K562 (cell line): ENCODE measurements around the gene SUPT3H. TPM values are rescaled to one million over a fixed set of nuclear protein-coding genes. Genes with fewer than 3 reads are reported as not detected.
A peak's percentile ranks its signal among the peaks of the same experiment; 100 is the strongest.
"Not testable (repeated sequence)": the region's sequence is repeated elsewhere in the genome, so short reads cannot be mapped to it uniquely, and the experiment has no call there.

ENCODE experiments used
- ATAC-seq: fragments of 200-7000 bp; cut with Tn5 transposase; 3 replicates; pipeline ENCODE4 v1.9.1; 2020; ENCODE audit warnings: moderate library complexity
- BruUV-seq: library from RNA; stranded (reverse); fragments of 400-500 nt; replicated peaks from 2 replicates; lab custom pipeline; 2021; lab: Mats Ljungman, UMichigan
- CTCF ChIA-PET: fragments of 300-600 bp; formaldehyde crosslinking; extraction: SDS; loops from one replicate; lab custom pipeline; 2021; ENCODE audit warnings: low intra/inter-chr PET ratio; lab: Yijun Ruan, JAX
- POLR2A ChIA-PET: fragments of 300-600, 350-650 bp; sonication (Branson Sonifier 250); formaldehyde crosslinking; extraction: SDS; loops from one replicate; lab custom pipeline; 2021; ENCODE audit warnings: antibody characterized with exemption, inconsistent platforms; lab: Yijun Ruan, JAX
- DNase-seq, 4 experiments: peaks; one replicate each; pipeline versions ENCODE4 v3.0.0 to v3.0.0-alpha.2; 2011 to 2018; ENCODE audit warnings: low spot score in 3 of 4, mixed read lengths in 3 of 4; ENCODE audit errors: extremely low read depth in 1 of 4
- FAIRE-seq: peaks from 2 replicates; lab custom pipeline; 2011; peaks lifted over from hg19 to GRCh38; lab: Jason Lieb, UNC
- H2AFZ ChIP-seq: 2 replicates; pipeline ENCODE4 v1.6.0; 2011; ENCODE audit warnings: low read depth, low read length, control low read depth, inconsistent platforms
- H3K27ac ChIP-seq: fragments of 200-600 bp; 3 replicates; pipeline ENCODE4 v1.8.0; 2011; ENCODE audit warnings: low read depth, mild to moderate bottlenecking, control low read depth, inconsistent platforms, low read length, moderate library complexity, mixed read lengths; ENCODE audit errors: extremely low read depth
- H3K27me3 ChIP-seq, 2 experiments: fragments of 300-600 bp in 1 of 2; 2 replicates in 1 of 2; 3 replicates in 1 of 2; pipeline versions ENCODE4 v1.6.0 to v1.8.0; 2011; ENCODE audit warnings: inconsistent platforms in 2 of 2, low read length in 2 of 2, mild to moderate bottlenecking in 1 of 2, mixed read lengths in 1 of 2, moderate library complexity in 1 of 2; ENCODE audit not compliant: control insufficient read depth in 2 of 2, insufficient read depth in 2 of 2
- H3K36me3 ChIP-seq: fragments of 300-600 bp; 3 replicates; pipeline ENCODE4 v1.8.0; 2011; ENCODE audit warnings: mild to moderate bottlenecking, low read length, inconsistent platforms; ENCODE audit not compliant: control insufficient read depth, insufficient read depth
- H3K4me1 ChIP-seq, 2 experiments: fragments of 200-600 bp in 1 of 2; replicated peaks in 1 of 2; 2 replicates in 1 of 2; 3 replicates in 1 of 2; pipeline versions ENCODE4 v1.5.1 to v1.8.0; 2011; ENCODE audit warnings: inconsistent platforms in 2 of 2, low read length in 2 of 2, mild to moderate bottlenecking in 1 of 2, mixed read lengths in 1 of 2, moderate library complexity in 1 of 2; ENCODE audit not compliant: control insufficient read depth in 2 of 2, insufficient read depth in 2 of 2
- H3K4me2 ChIP-seq: 2 replicates; pipeline ENCODE4 v1.6.1; 2011; ENCODE audit warnings: low read length, control low read depth, inconsistent platforms, mixed read lengths; ENCODE audit not compliant: insufficient read depth
- H3K4me3 ChIP-seq: fragments of 200-600 bp; sonication (generic), shearing (Covaris generic); 2 replicates; pipeline ENCODE4 v1.5.1; 2016; ENCODE audit warnings: control low read depth, inconsistent platforms
- H3K79me2 ChIP-seq: fragments of 200-600 bp; 3 replicates; pipeline ENCODE4 v1.8.0; 2011; ENCODE audit warnings: low read length, inconsistent platforms; ENCODE audit not compliant: control insufficient read depth, insufficient read depth
- H3K9ac ChIP-seq, 2 experiments: 2 replicates each; pipeline versions ENCODE4 v1.6.0 to v1.6.1; 2011; ENCODE audit warnings: low read depth in 2 of 2, low read length in 2 of 2, control low read depth in 1 of 2, inconsistent platforms in 1 of 2, mild to moderate bottlenecking in 1 of 2, mixed read lengths in 1 of 2; ENCODE audit not compliant: insufficient read depth in 1 of 2
- H3K9me1 ChIP-seq: one replicate; pipeline ENCODE4 v1.6.0; 2011; ENCODE audit warnings: inconsistent platforms, mild to moderate bottlenecking, low read length, moderate library complexity; ENCODE audit not compliant: control insufficient read depth, insufficient read depth
- H3K9me3 ChIP-seq: replicated peaks from 2 replicates; pipeline ENCODE4 v1.5.1; 2011; ENCODE audit warnings: low read depth, low read length, inconsistent platforms; ENCODE audit not compliant: control insufficient read depth, insufficient read depth
- H4K20me1 ChIP-seq: replicated peaks from 2 replicates; pipeline ENCODE4 v1.6.1; 2011; ENCODE audit warnings: low read length, inconsistent platforms, mixed read lengths; ENCODE audit not compliant: control insufficient read depth, insufficient read depth
- DMBX1 ChIP-seq: fragments of 250-450 bp; sonication (Bioruptor Pico); IDR thresholded peaks from 2 replicates; pipeline ENCODE4 v1.8.0; 2022; ENCODE audit warnings: inconsistent platforms, mild to moderate bottlenecking, moderate library complexity, borderline replicate concordance
- FOXA3 ChIP-seq, 2 experiments: fragments of 450-650 bp in 1 of 2; sonication (generic) in 1 of 2; formaldehyde crosslinking; IDR thresholded peaks in 1 of 2; conservative IDR thresholded peaks in 1 of 2; 2 replicates each; pipeline versions ENCODE4 v1.4.0 to v1.8.0; 2020 to 2022; ENCODE audit warnings: mild to moderate bottlenecking in 2 of 2, missing genetic modification reagents in 1 of 2
- HES1 ChIP-seq: fragments of 450-650 bp; IDR thresholded peaks from 2 replicates; pipeline ENCODE4 v1.6.1; 2016; ENCODE audit warnings: low read depth, mild to moderate bottlenecking, moderate library complexity
- HEY1 ChIP-seq: fragments of 250-450 bp; sonication (Bioruptor Pico); IDR thresholded peaks from 2 replicates; pipeline ENCODE4 v1.5.0; 2020; ENCODE audit warnings: mild to moderate bottlenecking, moderate library complexity, borderline replicate concordance
- HMGN3 ChIP-seq: IDR thresholded peaks from 2 replicates; pipeline ENCODE4 v1.6.1; 2011; ENCODE audit warnings: borderline replicate concordance, low read depth, mild to moderate bottlenecking, mixed read lengths, low read length; ENCODE audit not compliant: insufficient read length; ENCODE audit errors: extremely low read depth
- ILF3 ChIP-seq: fragments of 450-650 bp; IDR thresholded peaks from 2 replicates; pipeline ENCODE4 v1.6.1; 2018; ENCODE audit warnings: antibody characterized with exemption, mild to moderate bottlenecking, moderate library complexity, borderline replicate concordance
- MNT ChIP-seq, 2 experiments: fragments of 450-650 bp; conservative IDR thresholded peaks; 2 replicates each; pipeline ENCODE4 v1.6.1; 2017; ENCODE audit warnings: mild to moderate bottlenecking in 2 of 2, moderate library complexity in 2 of 2
- MTA1 ChIP-seq: fragments of 450-650 bp; IDR thresholded peaks from 2 replicates; pipeline ENCODE4 v1.6.1; 2017; ENCODE audit warnings: borderline replicate concordance
- NEUROD1 ChIP-seq: fragments of 150-350 bp; IDR thresholded peaks from 2 replicates; pipeline ENCODE4 v1.6.1; 2014; ENCODE audit warnings: borderline replicate concordance, low read length, low read depth; ENCODE audit not compliant: partially characterized antibody
- SOX6 ChIP-seq: fragments of 450-650 bp; IDR thresholded peaks from 2 replicates; pipeline ENCODE4 v1.6.1; 2014; ENCODE audit warnings: mild to moderate bottlenecking
- TBL1XR1 ChIP-seq, 2 experiments: IDR thresholded peaks; 2 replicates each; pipeline ENCODE4 v1.6.1; 2012; ENCODE audit warnings: improper control_type of control experiment in 2 of 2, low read length in 2 of 2, mild to moderate bottlenecking in 1 of 2
- ZNF592 ChIP-seq: fragments of 450-650 bp; IDR thresholded peaks from 2 replicates; pipeline ENCODE4 v1.6.1; 2017; ENCODE audit warnings: antibody characterized with exemption, mild to moderate bottlenecking
- whole genome bisulfite sequencing: fragments of 100-300 bp; shearing (Covaris generic); methylation state at CpG from one replicate; pipeline ENCODE4 v1.1.6; 2016; ENCODE audit warnings: low coverage, mixed read lengths; ENCODE audit not compliant: insufficient coverage; ENCODE audit errors: missing lambda C conversion rate; 5-methylcytosine and 5-hydroxymethylcytosine counted together
- in situ Hi-C: fragments of 300-500 bp; cut with MboI; formaldehyde crosslinking; loops from 4 replicates; pipeline ENCODE4 v1.15.0; 2018; ENCODE audit warnings: inconsistent platforms, mixed read lengths
- intact Hi-C: fragments of 100-400 bp; cut with micrococcal nuclease; formaldehyde crosslinking; loops from 2 replicates; pipeline ENCODE4 v1.14.2; 2022
- polyA plus RNA-seq, 8 experiments: library from polyadenylated mRNA; depleted of rRNA in 4 of 8; stranded (reverse) in 5 of 8; unstranded in 3 of 8; fragments of >200 nt; fragmentation: Nextera tagmentation in 2 of 8; fragmentation: Illumina TruSeq in 1 of 8; extraction: Ambion mirVana in 2 of 8; extraction: Trizol in 1 of 8; gene quantifications; 2 replicates each; pipeline versions ENCODE4 v1.2.1 to v1.2.3, GENCODE V29; 2011 to 2014; ENCODE audit warnings: inconsistent platforms in 1 of 8, missing spikeins in 1 of 8
- total RNA-seq, 7 experiments: library from RNA; depleted of rRNA in 6 of 7; stranded (reverse); fragments of >200 nt in 6 of 7; fragmentation: Illumina TruSeq in 2 of 7; extraction: Trizol in 2 of 7; gene quantifications; 2 replicates each; pipeline versions ENCODE4 v1.2.1 to v1.2.3, GENCODE V29; 2011 to 2021; ENCODE audit warnings: low replicate concordance in 1 of 7

Gene SUPT3H
- total and polyA plus RNA-seq, 9 of the 15 experiments (the other 6 are each of a cell fraction or from before 2014, with no cell fraction given): 7.2 to 16.3 (median 11.9) TPM

- H3K4me3 ChIP-seq, H3K9ac ChIP-seq, H4K20me1 ChIP-seq, H3K9me1 ChIP-seq, H3K27me3 ChIP-seq, H3K79me2 ChIP-seq, in situ Hi-C loops, POLR2A ChIA-PET, H3K36me3 ChIP-seq, CTCF ChIA-PET, BruUV-seq: not testable (repeated sequence)
- Histone ChIP-seq H3K27ac (peak overlapping the region; percentile 65; the same call in 2 of the 3 replicates), H3K4me1 (peaks cover 2 to 15% of the 10 kb centered on the region in 2 experiments; a peak in 3 of 5 replicates), H2AFZ (peak overlapping the region; percentile 47; the same call in 1 of the 2 replicates), H3K9me3 (peaks cover 13% of the 10 kb centered on the region; the same call in 1 of the 2 replicates), H3K4me2 (peak overlapping the region; percentile 10; the same call in 1 of the 2 replicates)
- intact Hi-C loops: loop anchor here (5.0 kb wide), 1 partner anchor 107 kb away; no protein-coding TSS in a partner anchor
- ATAC-seq (peak; percentile 94), FAIRE-seq (peak; percentile 93), DNase-seq (peak in 1 of 4 experiments; percentile 81)
- 0% methylated on average over 1 of the region's 1 CpG for WGBS
- peak; percentile 63 to 94; a peak in 3 of 4 replicates for TF ChIP-seq TBL1XR1 (IDR thresholded peaks at IDR 0.05; ENCODE audit: low read length in 2 of 2)
- peak; percentile 78 for TF ChIP-seq HMGN3
- 0 out of 2 replicates have a peak, but pooled peaks have one; percentile 20 for TF ChIP-seq DMBX1
- TF ChIP-seq ZNF592: peak; percentile 47; the same call in 1 of the 2 replicates
- TF ChIP-seq MTA1: peak; percentile 87; the same call in 1 of the 2 replicates
- TF ChIP-seq MNT (conservative IDR thresholded peaks at IDR 0.05): peak in 1 of 2 experiments; percentile 57; a peak in 2 of 4 replicates
- peak; percentile 79; the same call in 1 of the 2 replicates for TF ChIP-seq HEY1 (CRISPR knock-in tag)
- peak; percentile 84 for TF ChIP-seq HES1
- peak; percentile 73 for TF ChIP-seq NEUROD1
- TF ChIP-seq SOX6: peak; percentile 99
- TF ChIP-seq FOXA3 (CRISPR knock-in tag; conservative IDR thresholded peaks at IDR 0.05 in 1 of 2, IDR thresholded peaks at IDR 0.05 in 1 of 2): peak in 1 of 2 experiments; percentile 98; a peak in 2 of 4 replicates
- peak; percentile 43; the same call in 1 of the 2 replicates for TF ChIP-seq ILF3
Observed at GRCh38 chr6:45294065-45294701, 83.6 kb downstream of the SUPT3H start.
